Ishikawa (cell line): ENCODE measurements around the gene ZNF774.

ENCODE experiments used
- CEBPB ChIP-seq: IDR thresholded peaks from 2 replicates; pipeline ENCODE4 v1.6.1; 2012
- CREB1 ChIP-seq: IDR thresholded peaks from 2 replicates; pipeline ENCODE4 v1.6.1; 2012; ENCODE audit warnings: low read depth
- EGR1 ChIP-seq: IDR thresholded peaks from 2 replicates; pipeline ENCODE4 v1.6.1; 2012
- EP300 ChIP-seq: IDR thresholded peaks from 2 replicates; pipeline ENCODE4 v1.6.1; 2012; ENCODE audit warnings: borderline replicate concordance
- FOXM1 ChIP-seq: IDR thresholded peaks from 2 replicates; pipeline ENCODE4 v1.6.1; 2012; ENCODE audit warnings: low read depth, borderline replicate concordance
- MAX ChIP-seq: IDR thresholded peaks from 2 replicates; pipeline ENCODE4 v1.6.1; 2012
- NFIC ChIP-seq: IDR thresholded peaks from 2 replicates; pipeline ENCODE4 v1.6.1; 2012
- RAD21 ChIP-seq: IDR thresholded peaks from 2 replicates; pipeline ENCODE4 v1.6.1; 2012; ENCODE audit warnings: low read depth
- REST ChIP-seq: IDR thresholded peaks from 2 replicates; pipeline ENCODE4 v1.6.1; 2012; ENCODE audit warnings: low read depth, mild to moderate bottlenecking
- TAF1 ChIP-seq: IDR thresholded peaks from 2 replicates; pipeline ENCODE4 v1.6.1; 2012; ENCODE audit warnings: low read depth, mild to moderate bottlenecking
- TCF12 ChIP-seq: IDR thresholded peaks from 2 replicates; pipeline ENCODE4 v1.6.1; 2012; ENCODE audit warnings: low read depth
- TEAD4 ChIP-seq: IDR thresholded peaks from 2 replicates; pipeline ENCODE4 v1.6.1; 2012
- YY1 ChIP-seq: IDR thresholded peaks from 2 replicates; pipeline ENCODE4 v1.6.1; 2012; ENCODE audit warnings: low read depth
- ZBTB7A ChIP-seq: IDR thresholded peaks from 2 replicates; pipeline ENCODE4 v1.6.1; 2012; ENCODE audit warnings: low read depth
- TF ChIP-seq, protein P1 (sequence below): IDR thresholded peaks from 2 replicates; pipeline ENCODE4 v1.6.1; 2012

Gene ZNF774

DNA sequence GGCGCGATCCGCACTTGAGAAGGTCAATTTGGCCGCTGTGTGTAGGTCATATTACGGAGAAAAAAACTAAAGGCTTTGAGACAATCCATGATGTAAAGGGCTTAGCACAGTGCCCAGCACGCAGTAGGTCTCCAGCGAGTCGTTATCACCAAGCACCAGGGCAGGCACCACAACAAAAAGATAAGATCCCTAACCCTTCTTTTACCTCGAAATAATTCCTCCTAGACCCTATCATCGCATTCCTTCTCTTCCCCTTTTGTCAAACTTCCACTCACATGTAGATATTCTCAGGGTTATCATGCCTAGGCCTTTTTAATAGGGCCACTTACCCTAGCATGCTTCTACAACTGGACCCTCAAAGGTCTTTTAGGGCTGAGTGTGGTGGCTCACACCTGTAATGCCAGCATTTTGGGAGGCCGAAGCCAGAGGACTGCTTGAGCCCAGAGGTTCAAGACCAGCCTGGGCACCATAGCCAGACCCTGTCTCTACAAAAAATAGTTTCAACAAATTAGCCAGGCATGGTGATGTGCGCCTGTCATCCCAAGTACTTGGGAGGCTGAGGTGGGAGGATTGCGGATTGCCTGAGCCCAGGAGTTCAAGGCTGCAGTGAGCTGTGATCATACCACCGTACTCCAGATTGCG lies 13.5 kb downstream of the ZNF774 start:
- TF ChIP-seq, protein P1, sequence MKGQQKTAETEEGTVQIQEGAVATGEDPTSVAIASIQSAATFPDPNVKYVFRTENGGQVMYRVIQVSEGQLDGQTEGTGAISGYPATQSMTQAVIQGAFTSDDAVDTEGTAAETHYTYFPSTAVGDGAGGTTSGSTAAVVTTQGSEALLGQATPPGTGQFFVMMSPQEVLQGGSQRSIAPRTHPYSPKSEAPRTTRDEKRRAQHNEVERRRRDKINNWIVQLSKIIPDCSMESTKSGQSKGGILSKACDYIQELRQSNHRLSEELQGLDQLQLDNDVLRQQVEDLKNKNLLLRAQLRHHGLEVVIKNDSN, result no peak
- TF ChIP-seq CREB1 (no peak), TEAD4 (no peak), ZBTB7A (no peak), RAD21 (no peak), FOXM1 (no peak), EGR1 (no peak), TCF12 (no peak), EP300 (no peak), NFIC (no peak), CEBPB (no peak), MAX (no peak), REST (no peak), YY1 (no peak), TAF1 (no peak)

DNA sequence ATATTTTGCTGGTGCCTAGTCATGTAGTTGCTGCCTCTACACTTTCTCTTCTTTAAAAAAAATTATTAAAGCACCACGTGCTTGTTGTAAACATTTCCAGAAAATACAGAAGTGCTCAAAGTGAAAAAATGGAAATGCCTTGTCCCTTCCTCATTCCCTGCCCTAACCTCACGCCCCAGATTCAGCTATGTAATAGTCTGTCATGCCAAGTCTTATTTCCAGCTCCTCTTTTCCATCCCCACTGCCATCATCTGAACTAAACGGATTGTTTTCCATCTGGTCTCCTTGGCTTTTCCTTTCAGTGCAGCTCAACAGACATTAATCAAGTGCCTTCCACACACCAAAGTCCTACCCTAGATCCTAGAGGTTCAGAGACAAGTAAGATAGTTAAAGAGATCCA lies 15.5 kb downstream of the ZNF774 start:
- TF ChIP-seq CREB1, result no peak
- no peak for TF ChIP-seq NFIC
- no peak for TF ChIP-seq TAF1
- TF ChIP-seq TEAD4, result no peak
- no peak for TF ChIP-seq EGR1
- TF ChIP-seq YY1, result no peak
- TF ChIP-seq TCF12, result no peak
- no peak for TF ChIP-seq MAX
- no peak for TF ChIP-seq ZBTB7A
- no peak for TF ChIP-seq CEBPB

- no peak for TF ChIP-seq REST
These were observed 23.0 kb downstream of the ZNF774 start for GRCh38 chr15:90375071-90375470.

DNA sequence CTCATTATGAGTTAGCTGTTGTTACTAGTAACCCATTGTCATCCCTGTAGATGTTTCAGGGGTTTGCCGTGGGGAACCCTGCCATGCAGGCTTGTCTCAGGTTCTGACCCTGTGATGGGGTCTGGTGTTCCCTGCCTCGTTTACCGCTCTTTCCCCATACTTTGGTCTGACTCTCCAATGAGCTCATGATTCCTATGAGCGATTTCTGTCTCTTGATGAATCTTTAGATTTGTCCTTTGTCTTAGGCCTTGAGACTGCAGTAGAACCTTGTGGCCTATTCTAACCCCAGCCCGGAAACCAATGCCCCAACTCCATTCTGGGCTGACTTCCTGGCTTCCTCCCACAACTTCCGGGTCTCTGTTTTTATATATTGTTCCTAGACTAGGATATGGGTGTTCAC lies 24.7 kb downstream of the ZNF774 start:
- no peak for TF ChIP-seq FOXM1
- TF ChIP-seq TCF12, result no peak
- TF ChIP-seq MAX, result no peak
- no peak for TF ChIP-seq EP300
- no peak for TF ChIP-seq TAF1
- TF ChIP-seq CEBPB, result no peak
- TF ChIP-seq, protein P1, result no peak
- TF ChIP-seq NFIC, result no peak
- TF ChIP-seq EGR1, result no peak
- TF ChIP-seq YY1, result no peak
- no peak for TF ChIP-seq ZBTB7A

- TF ChIP-seq MAX (no peak), CREB1 (no peak), NFIC (no peak), CEBPB (no peak), EGR1 (no peak), TAF1 (no peak), RAD21 (no peak)
- TF ChIP-seq, protein P1, result no peak
These were observed 27.2 kb downstream of the ZNF774 start for GRCh38 chr15:90379263-90379662.

DNA sequence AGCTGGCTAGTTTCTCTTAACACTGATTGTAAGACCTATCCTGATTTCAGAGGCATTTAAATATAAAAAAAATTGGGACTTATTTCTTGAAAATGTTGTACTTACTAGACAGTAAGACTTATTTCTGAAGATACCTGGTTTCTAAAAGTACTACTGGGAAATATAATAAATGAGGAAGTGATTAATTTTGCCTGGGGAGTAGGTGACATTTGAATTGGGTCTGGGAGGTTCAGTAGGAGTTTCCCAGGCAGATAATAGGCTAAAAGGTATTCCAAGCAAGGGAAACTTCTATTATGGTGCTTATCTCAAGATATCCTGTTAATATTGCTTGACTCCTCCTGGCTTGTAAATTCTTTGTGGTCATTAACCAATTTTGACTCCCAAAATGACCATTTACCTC lies 29.4 kb downstream of the ZNF774 start:
- TF ChIP-seq TAF1, result no peak
- TF ChIP-seq ZBTB7A, result no peak
- TF ChIP-seq YY1, result no peak
- no peak for TF ChIP-seq EP300
- TF ChIP-seq TCF12, result no peak
- no peak for TF ChIP-seq CREB1
- TF ChIP-seq NFIC, result no peak
- TF ChIP-seq MAX, result no peak
- no peak for TF ChIP-seq EGR1
- no peak for TF ChIP-seq TEAD4
- TF ChIP-seq FOXM1, result no peak
- TF ChIP-seq CEBPB, result no peak
- TF ChIP-seq REST, result no peak
- TF ChIP-seq RAD21, result no peak
- TF ChIP-seq, protein P1, result no peak
